ENCODE results near the gene TSPAN33. TPM values are rescaled to one million over a fixed set of nuclear protein-coding genes. Genes with fewer than 3 reads are reported as not detected.
A peak's percentile ranks its signal among the peaks of the same experiment; 100 is the strongest.

Gene TSPAN33
- total and polyA plus RNA-seq, 9 of the 15 experiments (the other 6 are each of a cell fraction or from before 2014, with no cell fraction given): 0.03 to 1.5 (median 0.23) TPM; not detected in 2

DNA sequence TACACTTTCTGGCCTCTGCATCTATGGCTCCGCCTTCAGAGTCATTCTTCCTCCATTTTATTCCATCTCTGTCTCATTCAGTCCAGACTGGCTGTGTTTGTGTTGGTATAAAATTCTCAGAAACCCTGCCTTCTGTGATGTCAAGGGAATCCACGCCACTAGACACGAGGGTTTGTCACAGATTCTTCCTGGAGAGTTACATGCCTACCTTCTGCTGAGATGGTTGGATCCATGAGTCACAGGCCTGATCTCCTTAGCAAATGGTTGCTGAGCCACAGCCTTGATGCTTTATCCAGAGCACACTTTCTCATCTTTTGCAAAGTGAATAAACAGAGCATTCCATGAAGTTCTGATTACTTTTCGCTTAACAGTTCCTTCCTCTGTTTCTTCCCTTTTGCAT lies 35.9 kb upstream of the TSPAN33 start:
- intact Hi-C loops (cut with micrococcal nuclease): no loop called here
- no peaks in the 10 kb centered on the region for H3K36me3 ChIP-seq (ENCODE audit: control insufficient read depth, insufficient read depth, low read length)
- CTCF ChIA-PET (ENCODE audit: low intra/inter-chr PET ratio): no interaction called here
- TF ChIP-seq CBX1 (IDR thresholded peaks at IDR 0.05; ENCODE audit: low read depth) (no peak), ATF7 (IDR thresholded peaks at IDR 0.05) (peak; percentile 17; the same call in 1 of the 2 replicates), HMGN3 (IDR thresholded peaks at IDR 0.05; ENCODE audit: borderline replicate concordance, extremely low read depth, insufficient read length, low read depth, low read length) (no peak), PHF20 (IDR thresholded peaks at IDR 0.05; ENCODE audit: partially characterized antibody) (no peak), YY1 (IDR thresholded peaks at IDR 0.05; ENCODE audit: borderline replicate concordance in 1 of 3, control insufficient read depth in 1 of 3, extremely low read depth in 1 of 3, insufficient read depth in 3 of 3, insufficient read length in 1 of 3, insufficient replicate concordance in 2 of 3, low read depth in 1 of 3, low read length in 2 of 3) (peak in 1 of 3 experiments; percentile 55)
- TF ChIP-seq, protein P1, sequence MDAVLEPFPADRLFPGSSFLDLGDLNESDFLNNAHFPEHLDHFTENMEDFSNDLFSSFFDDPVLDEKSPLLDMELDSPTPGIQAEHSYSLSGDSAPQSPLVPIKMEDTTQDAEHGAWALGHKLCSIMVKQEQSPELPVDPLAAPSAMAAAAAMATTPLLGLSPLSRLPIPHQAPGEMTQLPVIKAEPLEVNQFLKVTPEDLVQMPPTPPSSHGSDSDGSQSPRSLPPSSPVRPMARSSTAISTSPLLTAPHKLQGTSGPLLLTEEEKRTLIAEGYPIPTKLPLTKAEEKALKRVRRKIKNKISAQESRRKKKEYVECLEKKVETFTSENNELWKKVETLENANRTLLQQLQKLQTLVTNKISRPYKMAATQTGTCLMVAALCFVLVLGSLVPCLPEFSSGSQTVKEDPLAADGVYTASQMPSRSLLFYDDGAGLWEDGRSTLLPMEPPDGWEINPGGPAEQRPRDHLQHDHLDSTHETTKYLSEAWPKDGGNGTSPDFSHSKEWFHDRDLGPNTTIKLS (IDR thresholded peaks at IDR 0.05; ENCODE audit: borderline replicate concordance, low read depth): no peak
- TF ChIP-seq, protein P2, sequence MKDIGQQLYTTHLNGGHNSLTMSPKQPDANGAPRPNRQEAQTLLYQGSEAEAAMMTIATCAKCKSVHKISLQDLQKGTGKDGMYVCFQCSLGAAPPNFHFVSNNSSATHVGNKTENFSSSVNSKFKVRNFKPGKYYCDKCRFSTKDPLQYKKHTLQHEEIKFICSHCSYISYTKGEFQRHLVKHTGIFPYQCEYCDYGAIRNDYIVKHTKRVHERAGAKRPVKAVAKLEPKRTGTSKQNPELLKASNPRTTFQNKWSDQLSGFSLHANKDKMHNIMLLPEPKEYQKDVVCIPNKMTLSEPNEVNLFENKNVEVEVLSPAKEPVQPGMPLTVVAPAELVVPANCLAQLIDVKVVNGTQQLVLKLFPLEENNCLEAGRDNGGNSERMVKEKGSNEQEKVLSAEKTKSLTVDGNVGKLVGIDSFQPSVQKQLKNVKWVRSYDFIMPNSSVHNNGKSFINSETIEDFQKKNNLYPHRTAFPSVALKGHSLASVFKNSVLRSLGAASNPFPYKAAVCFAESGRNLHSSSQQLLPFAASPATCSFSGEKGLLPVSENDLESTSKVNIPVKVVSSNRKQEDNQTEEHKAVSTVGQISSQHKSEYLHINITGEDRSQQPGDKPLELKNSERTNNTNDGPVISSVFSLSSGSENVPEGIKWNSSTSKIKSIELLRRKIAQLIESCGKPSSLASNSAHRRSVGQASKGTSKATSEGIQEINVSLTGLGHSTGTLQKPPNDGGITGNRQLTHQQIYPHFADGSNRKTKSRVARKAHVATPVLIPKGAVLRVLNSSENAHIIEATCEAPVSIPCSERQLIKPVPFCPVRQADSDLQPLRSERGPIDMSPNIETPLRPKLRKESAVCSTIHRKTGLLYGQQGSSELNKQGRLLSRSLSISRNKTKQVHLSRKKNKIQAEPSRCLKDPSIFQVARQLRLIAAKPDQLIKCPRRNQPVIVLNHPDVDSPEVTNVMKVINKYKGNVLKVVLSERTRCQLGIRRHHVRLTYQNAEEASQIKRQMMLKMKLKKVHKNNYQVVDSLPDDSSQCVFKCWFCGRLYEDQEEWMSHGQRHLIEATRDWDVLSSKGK (CRISPR knock-in tag; IDR thresholded peaks at IDR 0.05): no peak
- TF ChIP-seq, protein P3, sequence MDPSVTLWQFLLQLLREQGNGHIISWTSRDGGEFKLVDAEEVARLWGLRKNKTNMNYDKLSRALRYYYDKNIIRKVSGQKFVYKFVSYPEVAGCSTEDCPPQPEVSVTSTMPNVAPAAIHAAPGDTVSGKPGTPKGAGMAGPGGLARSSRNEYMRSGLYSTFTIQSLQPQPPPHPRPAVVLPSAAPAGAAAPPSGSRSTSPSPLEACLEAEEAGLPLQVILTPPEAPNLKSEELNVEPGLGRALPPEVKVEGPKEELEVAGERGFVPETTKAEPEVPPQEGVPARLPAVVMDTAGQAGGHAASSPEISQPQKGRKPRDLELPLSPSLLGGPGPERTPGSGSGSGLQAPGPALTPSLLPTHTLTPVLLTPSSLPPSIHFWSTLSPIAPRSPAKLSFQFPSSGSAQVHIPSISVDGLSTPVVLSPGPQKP (CRISPR knock-in tag; IDR thresholded peaks at IDR 0.05): no peak
- TF ChIP-seq, protein P4, sequence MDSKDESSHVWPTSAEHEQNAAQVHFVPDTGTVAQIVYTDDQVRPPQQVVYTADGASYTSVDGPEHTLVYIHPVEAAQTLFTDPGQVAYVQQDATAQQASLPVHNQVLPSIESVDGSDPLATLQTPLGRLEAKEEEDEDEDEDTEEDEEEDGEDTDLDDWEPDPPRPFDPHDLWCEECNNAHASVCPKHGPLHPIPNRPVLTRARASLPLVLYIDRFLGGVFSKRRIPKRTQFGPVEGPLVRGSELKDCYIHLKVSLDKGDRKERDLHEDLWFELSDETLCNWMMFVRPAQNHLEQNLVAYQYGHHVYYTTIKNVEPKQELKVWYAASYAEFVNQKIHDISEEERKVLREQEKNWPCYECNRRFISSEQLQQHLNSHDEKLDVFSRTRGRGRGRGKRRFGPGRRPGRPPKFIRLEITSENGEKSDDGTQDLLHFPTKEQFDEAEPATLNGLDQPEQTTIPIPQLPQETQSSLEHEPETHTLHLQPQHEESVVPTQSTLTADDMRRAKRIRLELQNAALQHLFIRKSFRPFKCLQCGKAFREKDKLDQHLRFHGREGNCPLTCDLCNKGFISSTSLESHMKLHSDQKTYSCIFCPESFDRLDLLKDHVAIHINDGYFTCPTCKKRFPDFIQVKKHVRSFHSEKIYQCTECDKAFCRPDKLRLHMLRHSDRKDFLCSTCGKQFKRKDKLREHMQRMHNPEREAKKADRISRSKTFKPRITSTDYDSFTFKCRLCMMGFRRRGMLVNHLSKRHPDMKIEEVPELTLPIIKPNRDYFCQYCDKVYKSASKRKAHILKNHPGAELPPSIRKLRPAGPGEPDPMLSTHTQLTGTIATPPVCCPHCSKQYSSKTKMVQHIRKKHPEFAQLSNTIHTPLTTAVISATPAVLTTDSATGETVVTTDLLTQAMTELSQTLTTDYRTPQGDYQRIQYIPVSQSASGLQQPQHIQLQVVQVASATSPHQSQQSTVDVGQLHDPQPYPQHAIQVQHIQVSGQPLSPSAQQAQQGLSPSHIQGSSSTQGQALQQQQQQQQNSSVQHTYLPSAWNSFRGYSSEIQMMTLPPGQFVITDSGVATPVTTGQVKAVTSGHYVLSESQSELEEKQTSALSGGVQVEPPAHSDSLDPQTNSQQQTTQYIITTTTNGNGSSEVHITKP (IDR thresholded peaks at IDR 0.05; ENCODE audit: partially characterized antibody): peak; percentile 93

More for the DNA sequence above, 35.9 kb upstream of the TSPAN33 start:
- no peak for FAIRE-seq
- POLR2A ChIA-PET: no interaction called here
- no peak overlapping the region for H3K4me2 ChIP-seq (ENCODE audit: insufficient read depth, low read length)
- no peak overlapping the region for H3K4me3 ChIP-seq
- peaks cover 0 to 11% of the 10 kb centered on the region in 2 experiments; a peak in 4 of 5 replicates for H3K4me1 ChIP-seq (replicated peaks in 1 of 2; ENCODE audit: control insufficient read depth in 2 of 2, insufficient read depth in 2 of 2, low read length in 2 of 2)
- peak; percentile 19; the same call in 2 of the 3 replicates for ATAC-seq
- H3K27ac ChIP-seq (ENCODE audit: extremely low read depth, low read depth, low read length): no peak overlapping the region
- no peak overlapping the region for H3K9ac ChIP-seq (ENCODE audit: insufficient read depth in 1 of 2, low read depth in 2 of 2, low read length in 2 of 2)
- no peak for DNase-seq (ENCODE audit: extremely low read depth in 1 of 4, low spot score in 3 of 4)
- no peaks in the 10 kb centered on the region for H3K79me2 ChIP-seq (ENCODE audit: control insufficient read depth, insufficient read depth, low read length)
- in situ Hi-C loops (cut with MboI): no loop called here
- peak overlapping the region; percentile 67 for H2AFZ ChIP-seq (ENCODE audit: low read depth, low read length)
- H3K27me3 ChIP-seq (ENCODE audit: control insufficient read depth in 2 of 2, insufficient read depth in 2 of 2, low read length in 2 of 2): no peaks in the 10 kb centered on the region
- H3K9me1 ChIP-seq (ENCODE audit: control insufficient read depth, insufficient read depth, low read length): no peaks in the 10 kb centered on the region
- no peaks in the 10 kb centered on the region for H3K9me3 ChIP-seq (replicated peaks; ENCODE audit: control insufficient read depth, insufficient read depth, low read depth, low read length)
- H4K20me1 ChIP-seq (replicated peaks; ENCODE audit: control insufficient read depth, insufficient read depth, low read length): no peaks in the 10 kb centered on the region
- BruUV-seq (replicated peaks): no TSS peak
- WGBS (ENCODE audit: insufficient coverage, low coverage, missing lambda C conversion rate): 38% methylated on average over 4 of the region's 4 CpGs

All from K562 (cell line).